ENCODE measurements around the gene TEDC2. TPM values are rescaled to one million over a fixed set of nuclear protein-coding genes. Genes with fewer than 3 reads are reported as not detected.

Gene TEDC2
- total and polyA plus RNA-seq, 10 of the 15 experiments (the other 5 are each of a cell fraction or from before 2014, with no cell fraction given), result 0.23 to 47.9 (median 19.1) TPM

- TF ChIP-seq IKZF1 (conservative IDR thresholded peaks at IDR 0.05) (no peak; the same call in 1 of the 2 replicates), ZNF622 (IDR thresholded peaks at IDR 0.05) (no peak), PAX8 (IDR thresholded peaks at IDR 0.05) (no peak), BHLHE40 (IDR thresholded peaks at IDR 0.05; ENCODE audit: borderline replicate concordance in 1 of 2, low read depth in 2 of 2, low read length in 1 of 2) (peak; percentile 31 to 67; a peak in 1 of 4 replicates), PML (IDR thresholded peaks at IDR 0.05; ENCODE audit: low read length) (no peak), EGR1 (IDR thresholded peaks at IDR 0.05; ENCODE audit: borderline replicate concordance in 1 of 2, low read depth in 2 of 2, low read length in 2 of 2) (peak in 1 of 2 experiments; percentile 60; a peak in 2 of 3 replicates), ZNF24 (IDR thresholded peaks at IDR 0.05) (no peak), CHD4 (IDR thresholded peaks at IDR 0.05) (no peak), CHD2 (IDR thresholded peaks at IDR 0.05; ENCODE audit: borderline replicate concordance, low read depth, low read length) (0 out of 2 replicates have a peak, but pooled peaks have one; percentile 20), NR2F1 (conservative IDR thresholded peaks at IDR 0.05) (0 out of 2 replicates have a peak, but pooled peaks have one; percentile 21), JUNB (IDR thresholded peaks at IDR 0.05) (no peak), GABPA (IDR thresholded peaks at IDR 0.05; ENCODE audit: low read depth) (no peak), ELK1 (IDR thresholded peaks at IDR 0.05; ENCODE audit: low read depth, low read length) (no peak), SIN3A (IDR thresholded peaks at IDR 0.05; ENCODE audit: low read depth, low read length) (no peak), ZNF207 (IDR thresholded peaks at IDR 0.05; ENCODE audit: borderline replicate concordance) (no peak), NR2C1 (IDR thresholded peaks at IDR 0.05) (no peak), TAF1 (IDR thresholded peaks at IDR 0.05; ENCODE audit: borderline replicate concordance, low read depth, low read length) (no peak)
- TF ChIP-seq, protein P1, sequence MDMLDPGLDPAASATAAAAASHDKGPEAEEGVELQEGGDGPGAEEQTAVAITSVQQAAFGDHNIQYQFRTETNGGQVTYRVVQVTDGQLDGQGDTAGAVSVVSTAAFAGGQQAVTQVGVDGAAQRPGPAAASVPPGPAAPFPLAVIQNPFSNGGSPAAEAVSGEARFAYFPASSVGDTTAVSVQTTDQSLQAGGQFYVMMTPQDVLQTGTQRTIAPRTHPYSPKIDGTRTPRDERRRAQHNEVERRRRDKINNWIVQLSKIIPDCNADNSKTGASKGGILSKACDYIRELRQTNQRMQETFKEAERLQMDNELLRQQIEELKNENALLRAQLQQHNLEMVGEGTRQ (IDR thresholded peaks at IDR 0.05; ENCODE audit: borderline replicate concordance, low read depth, low read length), result no peak
Observed at GRCh38 chr16:2471016-2471652, 11.2 kb downstream of the TEDC2 start, which contains the start of gene NTN3 (continued).

Measured in GM12878 (cell line).